Activated B cell treated with CpG ODN at 0.5 μM for 24 hours (primary cell): ENCODE measurements around the gene PPP1R37. TPM values are rescaled to one million over a fixed set of nuclear protein-coding genes. Genes with fewer than 3 reads are reported as not detected.

Experiments
- ATAC-seq: fragments of 200-7000 bp; cut with Tn5 transposase; one replicate; pipeline ENCODE4 v1.10.0; 2021; ENCODE audit warnings: low read depth, mild to moderate bottlenecking, moderate library complexity
- CTCF ChIA-PET: fragments of 350-600 bp; sonication (Branson Sonifier 250); formaldehyde crosslinking; loops from one replicate; lab custom pipeline; 2021; ENCODE audit warnings: antibody characterized with exemption; lab: Charles Lee
- POLR2A ChIA-PET: fragments of 350-600 bp; sonication (Branson Sonifier 250); formaldehyde crosslinking; loops from one replicate; lab custom pipeline; 2021; ENCODE audit warnings: antibody characterized with exemption; lab: Charles Lee
- DNase-seq: peaks from one replicate; pipeline ENCODE4 v3.0.0; 2022
- H3K27ac Mint-ChIP-seq: one replicate; pipeline ENCODE4 v1.8.0; 2020; ENCODE audit warnings: mixed read lengths
- H3K27me3 Mint-ChIP-seq: one replicate; pipeline ENCODE4 v1.8.0; 2021; ENCODE audit warnings: mixed read lengths
- H3K36me3 Mint-ChIP-seq: one replicate; pipeline ENCODE4 v1.8.0; 2021; ENCODE audit warnings: low read depth, mixed read lengths
- H3K4me1 Mint-ChIP-seq: one replicate; pipeline ENCODE4 v1.8.0; 2021; ENCODE audit warnings: mixed read lengths
- H3K4me3 Mint-ChIP-seq: one replicate; pipeline ENCODE4 v1.8.0; 2020; ENCODE audit warnings: mild to moderate bottlenecking, mixed read lengths
- H3K9me3 Mint-ChIP-seq: one replicate; pipeline ENCODE4 v1.8.0; 2020; ENCODE audit warnings: mixed read lengths
- CTCF ChIP-seq: fragments of 200-600 bp; IDR thresholded peaks from one replicate; pipeline ENCODE4 v1.8.0; 2022; ENCODE audit warnings: antibody characterized with exemption, mild to moderate bottlenecking
- intact Hi-C: fragments of 100-400 bp; cut with micrococcal nuclease; formaldehyde crosslinking; loops from one replicate; pipeline ENCODE4 v1.15.1; 2024
- total RNA-seq: library from RNA; stranded (reverse); gene quantifications from 2 replicates; pipeline ENCODE4 v1.2.3, GENCODE V29; 2022

PPP1R37 gene
- total RNA-seq, 1 donor from 2014 or later: 27.2 TPM

GRCh38 chr19:45130888-45131615 lies 38.1 kb downstream of the PPP1R37 start:
- peaks cover 38% of the 10 kb centered on the region for H3K4me1 Mint-ChIP-seq
- no peak for DNase-seq
- ChIA-PET POLR2A (no interaction called here), CTCF (no interaction called here)
- peaks cover 7% of the 10 kb centered on the region for H3K36me3 Mint-ChIP-seq
- peak; percentile 53 for ATAC-seq
- no peak for TF ChIP-seq CTCF
- H3K27ac Mint-ChIP-seq: no peak overlapping the region
- H3K27me3 Mint-ChIP-seq: no peaks in the 10 kb centered on the region
- H3K4me3 Mint-ChIP-seq: no peak overlapping the region
- intact Hi-C loops: no loop called here
- H3K9me3 Mint-ChIP-seq: no peaks in the 10 kb centered on the region

- no peak for TF ChIP-seq CTCF
- DNase-seq: no peak
- Mint-ChIP-seq H3K4me3 (no peak overlapping the region), H3K4me1 (peaks cover 53% of the 10 kb centered on the region), H3K9me3 (no peaks in the 10 kb centered on the region), H3K36me3 (peaks cover 3% of the 10 kb centered on the region), H3K27ac (peak overlapping the region; percentile 88), H3K27me3 (no peaks in the 10 kb centered on the region)
- POLR2A ChIA-PET: no interaction called here
- no peak for ATAC-seq
- CTCF ChIA-PET: no interaction called here
- intact Hi-C loops: no loop called here
These were observed 40.7 kb downstream of the PPP1R37 start for GRCh38 chr19:45133661-45134060.

- CTCF ChIA-PET: no interaction called here
- TF ChIP-seq CTCF: no peak
- POLR2A ChIA-PET: interaction anchor here (0.6 to 2.4 kb wide), 5 partner anchors 42 to 663 kb away, joined by 3 to 10 read pairs (median 4); partner anchors contain the start of genes BLOC1S3 and PPP1R37
- H3K36me3 Mint-ChIP-seq: peaks cover 2% of the 10 kb centered on the region
- H3K27ac Mint-ChIP-seq: peak overlapping the region; percentile 88
- peaks cover 53% of the 10 kb centered on the region for H3K4me1 Mint-ChIP-seq
- H3K4me3 Mint-ChIP-seq: no peak overlapping the region
- DNase-seq (no peak), ATAC-seq (no peak)
- H3K27me3 Mint-ChIP-seq: no peaks in the 10 kb centered on the region
- no peaks in the 10 kb centered on the region for H3K9me3 Mint-ChIP-seq
- intact Hi-C loops: no loop called here
These were observed 42.4 kb downstream of the PPP1R37 start for GRCh38 chr19:45135176-45135885.

GRCh38 chr19:45136507-45137178 lies 43.7 kb downstream of the PPP1R37 start:
- POLR2A ChIA-PET: interaction anchor here (0.6 to 2.4 kb wide), 9 partner anchors 16 to 727 kb away, joined by 3 to 10 read pairs (median 3); partner anchors contain the start of genes BLOC1S3, PPP1R37, RELB and TRAPPC6A
- H3K36me3 Mint-ChIP-seq: peaks cover 10% of the 10 kb centered on the region
- H3K27ac Mint-ChIP-seq: peak overlapping the region; percentile 87
- TF ChIP-seq CTCF: no peak
- ATAC-seq (no peak), DNase-seq (no peak)
- H3K4me3 Mint-ChIP-seq: peak overlapping the region; percentile 75
- H3K4me1 Mint-ChIP-seq: peaks cover 50% of the 10 kb centered on the region
- no peaks in the 10 kb centered on the region for H3K27me3 Mint-ChIP-seq
- intact Hi-C loops: no loop called here
- CTCF ChIA-PET: interaction anchor here (1.1 to 1.6 kb wide), 3 partner anchors 10 to 33 kb away, joined by 3 to 5 read pairs (median 4); no protein-coding TSS in a partner anchor
- H3K9me3 Mint-ChIP-seq: no peaks in the 10 kb centered on the region
